ENCODE data around the gene USP13.

USP13 gene

GRCh38 chr3:179796421-179796820 is 143.6 kb downstream of the USP13 start:
- no peak overlapping the region for H3K9ac ChIP-seq (ENCODE audit: low read length)
- H3K18ac ChIP-seq (ENCODE audit: low read depth in 1 of 2, low read length in 2 of 2) = no peak overlapping the region
- H3K4me2 ChIP-seq (ENCODE audit: low read length, poor library complexity, severe bottlenecking) = no peak overlapping the region
- H3K27ac ChIP-seq (ENCODE audit: low read length, poor library complexity, severe bottlenecking) = no peak overlapping the region
- no peak overlapping the region for H3K14ac ChIP-seq (ENCODE audit: low read length in 2 of 2)
- H3K27me3 ChIP-seq (ENCODE audit: control insufficient read depth in 1 of 2, insufficient read depth in 1 of 2, low read length in 2 of 2) = no peaks in the 10 kb centered on the region
- H2AFZ ChIP-seq (ENCODE audit: low read depth, low read length) = no peak overlapping the region
- no peaks in the 10 kb centered on the region for H3K79me1 ChIP-seq (replicated peaks; ENCODE audit: low read length, poor library complexity, severe bottlenecking)
- DNase-seq = no peak
- no peak overlapping the region for H4K91ac ChIP-seq (ENCODE audit: low read length)
- H3K4ac ChIP-seq (ENCODE audit: low read depth in 1 of 2, low read length in 2 of 2) = no peak overlapping the region
- no peak overlapping the region for H2BK15ac ChIP-seq (ENCODE audit: low read depth, poor library complexity, severe bottlenecking)
- no peak overlapping the region for H3K4me3 ChIP-seq (ENCODE audit: insufficient read depth in 1 of 2, low read depth in 1 of 2, low read length in 2 of 2)
- no peak overlapping the region for H4K8ac ChIP-seq (ENCODE audit: low read length)
- H3K9me3 ChIP-seq (ENCODE audit: control insufficient read depth, low read length) = no peaks in the 10 kb centered on the region
- no peak overlapping the region for H2BK12ac ChIP-seq (ENCODE audit: low read length in 2 of 2)
- H2BK5ac ChIP-seq (ENCODE audit: low read depth, low read length, poor library complexity, severe bottlenecking) = no peak overlapping the region
- no peak overlapping the region for H2AK5ac ChIP-seq (ENCODE audit: low read length, severe bottlenecking)
- no peaks in the 10 kb centered on the region for H3K4me1 ChIP-seq (ENCODE audit: control insufficient read depth, insufficient read depth, low read depth, low read length)
- no peaks in the 10 kb centered on the region for H3K36me3 ChIP-seq (ENCODE audit: control insufficient read depth in 1 of 2, insufficient read depth in 2 of 2, low read depth in 1 of 2, low read length in 2 of 2)
- H2BK120ac ChIP-seq (ENCODE audit: low read depth, low read length) = no peak overlapping the region
- 95% methylated on average over 3 of the region's 4 CpGs for WGBS
- no peak overlapping the region for H3K23ac ChIP-seq (ENCODE audit: low read length in 2 of 2)

DNA sequence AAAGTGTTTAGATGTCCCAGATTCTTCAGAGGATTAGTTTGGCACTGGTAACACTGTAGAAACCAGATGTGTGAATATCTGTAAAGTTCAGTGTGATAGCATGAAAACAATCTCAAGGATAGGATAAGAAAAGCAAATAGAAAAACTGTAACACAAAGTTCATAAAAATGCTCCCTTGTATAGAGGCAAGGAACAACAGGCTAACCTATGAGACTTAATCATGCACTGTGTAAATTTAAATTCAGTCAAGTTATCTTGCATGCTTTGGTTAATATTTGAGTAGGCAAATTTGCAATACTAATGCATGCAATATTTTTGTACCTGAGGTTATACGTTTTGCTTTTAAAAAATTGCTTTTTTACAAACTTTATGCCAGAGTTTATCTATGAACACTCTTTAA is 144.4 kb downstream of the USP13 start:
- Histone ChIP-seq H2BK5ac (ENCODE audit: low read depth, low read length, poor library complexity, severe bottlenecking) (no peak overlapping the region), H2BK15ac (ENCODE audit: low read depth, poor library complexity, severe bottlenecking) (no peak overlapping the region), H3K14ac (ENCODE audit: low read length in 2 of 2) (no peak overlapping the region), H4K8ac (ENCODE audit: low read length) (no peak overlapping the region), H3K9me3 (ENCODE audit: control insufficient read depth, low read length) (no peaks in the 10 kb centered on the region), H4K91ac (ENCODE audit: low read length) (no peak overlapping the region), H3K4me3 (ENCODE audit: insufficient read depth in 1 of 2, low read depth in 1 of 2, low read length in 2 of 2) (no peak overlapping the region), H3K4me2 (ENCODE audit: low read length, poor library complexity, severe bottlenecking) (no peak overlapping the region), H2BK12ac (ENCODE audit: low read length in 2 of 2) (no peak overlapping the region), H2BK120ac (ENCODE audit: low read depth, low read length) (no peak overlapping the region), H3K27ac (ENCODE audit: low read length, poor library complexity, severe bottlenecking) (no peak overlapping the region), H3K4ac (ENCODE audit: low read depth in 1 of 2, low read length in 2 of 2) (no peak overlapping the region), H3K4me1 (ENCODE audit: control insufficient read depth, insufficient read depth, low read depth, low read length) (no peaks in the 10 kb centered on the region), H3K9ac (ENCODE audit: low read length) (no peak overlapping the region), H3K36me3 (ENCODE audit: control insufficient read depth in 1 of 2, insufficient read depth in 2 of 2, low read depth in 1 of 2, low read length in 2 of 2) (no peaks in the 10 kb centered on the region), H3K23ac (ENCODE audit: low read length in 2 of 2) (no peak overlapping the region), H3K18ac (ENCODE audit: low read depth in 1 of 2, low read length in 2 of 2) (no peak overlapping the region), H2AFZ (ENCODE audit: low read depth, low read length) (no peak overlapping the region), H3K79me1 (replicated peaks; ENCODE audit: low read length, poor library complexity, severe bottlenecking) (no peaks in the 10 kb centered on the region), H3K27me3 (ENCODE audit: control insufficient read depth in 1 of 2, insufficient read depth in 1 of 2, low read length in 2 of 2) (no peaks in the 10 kb centered on the region), H2AK5ac (ENCODE audit: low read length, severe bottlenecking) (no peak overlapping the region)
- WGBS = no CpG with 5 or more reads among the region's 1 CpG
- DNase-seq = no peak

DNA sequence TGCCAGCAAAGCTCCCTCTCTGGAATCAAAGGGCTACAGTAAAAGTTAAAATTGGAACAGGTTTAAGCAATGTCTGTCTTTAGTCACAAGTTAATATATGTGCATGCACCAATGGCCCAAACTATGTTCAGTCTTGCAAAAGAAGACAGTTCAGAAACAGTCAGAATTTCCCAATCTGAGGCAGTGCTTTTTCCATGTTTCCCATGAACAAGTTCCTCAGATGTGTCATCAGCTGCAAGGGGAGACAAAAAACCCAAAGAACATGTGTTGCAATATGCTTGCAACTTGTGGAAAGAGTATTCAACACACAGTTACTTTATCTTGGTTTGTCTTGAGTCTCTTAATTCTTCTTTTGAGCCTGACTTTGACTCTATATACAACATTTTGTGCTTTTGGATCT is 148.4 kb downstream of the USP13 start:
- H3K4me2 ChIP-seq (ENCODE audit: low read length, poor library complexity, severe bottlenecking) = no peak overlapping the region
- no peak overlapping the region for H2BK12ac ChIP-seq (ENCODE audit: low read length in 2 of 2)
- peak; percentile 96 for DNase-seq
- H3K9ac ChIP-seq (ENCODE audit: low read length) = peak overlapping the region; percentile 50
- H2BK120ac ChIP-seq (ENCODE audit: low read depth, low read length) = no peak overlapping the region
- no peak overlapping the region for H2AK5ac ChIP-seq (ENCODE audit: low read length, severe bottlenecking)
- no peaks in the 10 kb centered on the region for H3K27me3 ChIP-seq (ENCODE audit: control insufficient read depth in 1 of 2, insufficient read depth in 1 of 2, low read length in 2 of 2)
- no peak overlapping the region for H4K91ac ChIP-seq (ENCODE audit: low read length)
- H3K14ac ChIP-seq (ENCODE audit: low read length in 2 of 2) = no peak overlapping the region
- no peak overlapping the region for H3K23ac ChIP-seq (ENCODE audit: low read length in 2 of 2)
- H3K36me3 ChIP-seq (ENCODE audit: control insufficient read depth in 1 of 2, insufficient read depth in 2 of 2, low read depth in 1 of 2, low read length in 2 of 2) = no peaks in the 10 kb centered on the region
- no peak overlapping the region for H3K4me3 ChIP-seq (ENCODE audit: insufficient read depth in 1 of 2, low read depth in 1 of 2, low read length in 2 of 2)
- no peak overlapping the region for H3K4ac ChIP-seq (ENCODE audit: low read depth in 1 of 2, low read length in 2 of 2)
- H3K9me3 ChIP-seq (ENCODE audit: control insufficient read depth, low read length) = no peaks in the 10 kb centered on the region
- H2AFZ ChIP-seq (ENCODE audit: low read depth, low read length) = no peak overlapping the region
- no peak overlapping the region for H3K27ac ChIP-seq (ENCODE audit: low read length, poor library complexity, severe bottlenecking)
- no peaks in the 10 kb centered on the region for H3K4me1 ChIP-seq (ENCODE audit: control insufficient read depth, insufficient read depth, low read depth, low read length)
- no peak overlapping the region for H3K18ac ChIP-seq (ENCODE audit: low read depth in 1 of 2, low read length in 2 of 2)
- no peak overlapping the region for H2BK15ac ChIP-seq (ENCODE audit: low read depth, poor library complexity, severe bottlenecking)
- H4K8ac ChIP-seq (ENCODE audit: low read length) = no peak overlapping the region
- H3K79me1 ChIP-seq (replicated peaks; ENCODE audit: low read length, poor library complexity, severe bottlenecking) = no peaks in the 10 kb centered on the region
- no peak overlapping the region for H2BK5ac ChIP-seq (ENCODE audit: low read depth, low read length, poor library complexity, severe bottlenecking)

DNA sequence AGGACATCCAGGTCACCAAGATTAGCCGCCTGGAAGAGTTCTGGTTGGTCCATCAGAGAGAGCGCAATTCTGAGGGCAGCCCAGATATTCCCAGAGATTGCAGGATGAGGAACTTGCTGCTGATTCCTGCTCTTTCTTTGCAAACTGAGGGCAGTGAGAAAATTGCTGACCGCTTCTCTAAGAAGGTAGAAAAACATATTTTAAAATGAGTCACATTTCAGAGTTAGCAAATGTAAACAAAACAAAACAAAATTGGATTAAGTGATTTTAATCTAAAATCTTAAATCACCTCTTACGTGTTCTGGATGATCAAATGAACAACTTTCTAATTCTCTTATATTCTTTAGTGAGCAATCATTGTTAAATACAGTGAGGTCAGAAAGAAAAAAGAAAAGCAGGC is 149.0 kb downstream of the USP13 start:
- no peak overlapping the region for H2BK5ac ChIP-seq (ENCODE audit: low read depth, low read length, poor library complexity, severe bottlenecking)
- no peak overlapping the region for H4K91ac ChIP-seq (ENCODE audit: low read length)
- no peak overlapping the region for H2AFZ ChIP-seq (ENCODE audit: low read depth, low read length)
- no peak overlapping the region for H2AK5ac ChIP-seq (ENCODE audit: low read length, severe bottlenecking)
- H3K9ac ChIP-seq (ENCODE audit: low read length) = peak overlapping the region; percentile 50
- DNase-seq = no peak
- H3K4me2 ChIP-seq (ENCODE audit: low read length, poor library complexity, severe bottlenecking) = no peak overlapping the region
- no peak overlapping the region for H3K4ac ChIP-seq (ENCODE audit: low read depth in 1 of 2, low read length in 2 of 2)
- no peak overlapping the region for H3K23ac ChIP-seq (ENCODE audit: low read length in 2 of 2)
- no peaks in the 10 kb centered on the region for H3K4me1 ChIP-seq (ENCODE audit: control insufficient read depth, insufficient read depth, low read depth, low read length)
- H3K9me3 ChIP-seq (ENCODE audit: control insufficient read depth, low read length) = no peaks in the 10 kb centered on the region
- no peak overlapping the region for H3K18ac ChIP-seq (ENCODE audit: low read depth in 1 of 2, low read length in 2 of 2)
- no peak overlapping the region for H3K27ac ChIP-seq (ENCODE audit: low read length, poor library complexity, severe bottlenecking)
- H2BK120ac ChIP-seq (ENCODE audit: low read depth, low read length) = no peak overlapping the region
- whole genome bisulfite sequencing = 95% methylated on average over 2 of the region's 4 CpGs
- no peaks in the 10 kb centered on the region for H3K36me3 ChIP-seq (ENCODE audit: control insufficient read depth in 1 of 2, insufficient read depth in 2 of 2, low read depth in 1 of 2, low read length in 2 of 2)
- H2BK15ac ChIP-seq (ENCODE audit: low read depth, poor library complexity, severe bottlenecking) = no peak overlapping the region
- H3K79me1 ChIP-seq (replicated peaks; ENCODE audit: low read length, poor library complexity, severe bottlenecking) = no peaks in the 10 kb centered on the region
- H4K8ac ChIP-seq (ENCODE audit: low read length) = no peak overlapping the region
- H3K4me3 ChIP-seq (ENCODE audit: insufficient read depth in 1 of 2, low read depth in 1 of 2, low read length in 2 of 2) = no peak overlapping the region
- no peak overlapping the region for H3K14ac ChIP-seq (ENCODE audit: low read length in 2 of 2)
- no peaks in the 10 kb centered on the region for H3K27me3 ChIP-seq (ENCODE audit: control insufficient read depth in 1 of 2, insufficient read depth in 1 of 2, low read length in 2 of 2)
- H2BK12ac ChIP-seq (ENCODE audit: low read length in 2 of 2) = no peak overlapping the region

Measured in mesenchymal stem cell (in vitro differentiated cells and primary cell).